ENCODE results near the gene PIGC.

- TF ChIP-seq, protein P1, sequence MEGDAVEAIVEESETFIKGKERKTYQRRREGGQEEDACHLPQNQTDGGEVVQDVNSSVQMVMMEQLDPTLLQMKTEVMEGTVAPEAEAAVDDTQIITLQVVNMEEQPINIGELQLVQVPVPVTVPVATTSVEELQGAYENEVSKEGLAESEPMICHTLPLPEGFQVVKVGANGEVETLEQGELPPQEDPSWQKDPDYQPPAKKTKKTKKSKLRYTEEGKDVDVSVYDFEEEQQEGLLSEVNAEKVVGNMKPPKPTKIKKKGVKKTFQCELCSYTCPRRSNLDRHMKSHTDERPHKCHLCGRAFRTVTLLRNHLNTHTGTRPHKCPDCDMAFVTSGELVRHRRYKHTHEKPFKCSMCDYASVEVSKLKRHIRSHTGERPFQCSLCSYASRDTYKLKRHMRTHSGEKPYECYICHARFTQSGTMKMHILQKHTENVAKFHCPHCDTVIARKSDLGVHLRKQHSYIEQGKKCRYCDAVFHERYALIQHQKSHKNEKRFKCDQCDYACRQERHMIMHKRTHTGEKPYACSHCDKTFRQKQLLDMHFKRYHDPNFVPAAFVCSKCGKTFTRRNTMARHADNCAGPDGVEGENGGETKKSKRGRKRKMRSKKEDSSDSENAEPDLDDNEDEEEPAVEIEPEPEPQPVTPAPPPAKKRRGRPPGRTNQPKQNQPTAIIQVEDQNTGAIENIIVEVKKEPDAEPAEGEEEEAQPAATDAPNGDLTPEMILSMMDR (IDR thresholded peaks at IDR 0.05): no peak
- TF ChIP-seq POLR2A (IDR thresholded peaks at IDR 0.05) (no peak), EP300 (IDR thresholded peaks at IDR 0.05) (no peak)
Observed at GRCh38 chr1:172442404-172442803, 1.5 kb downstream of the PIGC start.
